Epithelial cell of prostate (primary cell): Measurements from ENCODE around the gene NR1H4.
"Not testable (repeated sequence)": the region's sequence is repeated elsewhere in the genome, so short reads cannot be mapped to it uniquely, and the experiment has no call there.

Source experiments
- DNase-seq: peaks from one replicate; pipeline ENCODE4 v3.0.0-alpha.2; 2011; ENCODE audit warnings: low read depth, low spot score
- H3K27ac ChIP-seq: fragments of 450-650 bp; 2 replicates; pipeline ENCODE4 v1.5.1; 2017; ENCODE audit warnings: mild to moderate bottlenecking

The NR1H4 gene

GRCh38 chr12:100564090-100564489, 90.4 kb downstream of the NR1H4 start:
- H3K27ac ChIP-seq, result no peak overlapping the region
- no peak for DNase-seq

- no peak overlapping the region for H3K27ac ChIP-seq
- DNase-seq, result no peak
These were observed 91.3 kb downstream of the NR1H4 start for GRCh38 chr12:100564905-100565467.

- no peak for DNase-seq
These were observed 92.4 kb downstream of the NR1H4 start for GRCh38 chr12:100565987-100566545.

GRCh38 chr12:100566887-100567637, 93.4 kb downstream of the NR1H4 start:
- DNase-seq, result no peak
- H3K27ac ChIP-seq, result no peak overlapping the region

More at GRCh38 chr12:100565987-100566545, 92.4 kb downstream of the NR1H4 start:
- H3K27ac ChIP-seq, result no peak overlapping the region

- no peak for DNase-seq
- no peak overlapping the region for H3K27ac ChIP-seq
These were observed 94.3 kb downstream of the NR1H4 start for GRCh38 chr12:100567945-100568344.

- no peak overlapping the region for H3K27ac ChIP-seq
- DNase-seq, result no peak
These were observed 98.5 kb downstream of the NR1H4 start for GRCh38 chr12:100572184-100572583.

GRCh38 chr12:100573292-100574186, 99.9 kb downstream of the NR1H4 start, which contains the start of gene GAS2L3:
TSS of gene GAS2L3 (plus strand) at chr12:100573684. CDS start at chr12:100594905, 21,221 bp downstream.
- peak within 1 kb of the TSS; percentile 44 for H3K27ac ChIP-seq
- no peak for DNase-seq

GRCh38 chr12:100574187-100575074, 100.8 kb downstream of the NR1H4 start:
- no peak for DNase-seq
- H3K27ac ChIP-seq, result peak overlapping the region; percentile 44

GRCh38 chr12:100576331-100577036, 102.8 kb downstream of the NR1H4 start:
- H3K27ac ChIP-seq, result peak overlapping the region; percentile 63
- DNase-seq, result peak; percentile 70

- H3K27ac ChIP-seq, result no peak overlapping the region
- no peak for DNase-seq
These were observed 105.3 kb downstream of the NR1H4 start for GRCh38 chr12:100578923-100579322.

GRCh38 chr12:100579844-100580243, 106.2 kb downstream of the NR1H4 start:
- DNase-seq, result no peak
- H3K27ac ChIP-seq, result no peak overlapping the region

GRCh38 chr12:100584256-100584655, 110.6 kb downstream of the NR1H4 start:
- no peak overlapping the region for H3K27ac ChIP-seq
- no peak for DNase-seq

GRCh38 chr12:100591979-100592378, 118.3 kb downstream of the NR1H4 start:
- no peak for DNase-seq
- H3K27ac ChIP-seq, result no peak overlapping the region

GRCh38 chr12:100593490-100593889, 119.8 kb downstream of the NR1H4 start:
- H3K27ac ChIP-seq, result no peak overlapping the region
- DNase-seq, result no peak

GRCh38 chr12:100601626-100602025, 128.0 kb downstream of the NR1H4 start:
- H3K27ac ChIP-seq, result no peak overlapping the region
- no peak for DNase-seq

GRCh38 chr12:100602997-100603396, 129.3 kb downstream of the NR1H4 start:
- DNase-seq, H3K27ac ChIP-seq: not testable (repeated sequence)

GRCh38 chr12:100608776-100609175, 135.1 kb downstream of the NR1H4 start:
- DNase-seq, result no peak
- no peak overlapping the region for H3K27ac ChIP-seq

GRCh38 chr12:100610666-100611430, 137.2 kb downstream of the NR1H4 start:
- DNase-seq, result no peak
- no peak overlapping the region for H3K27ac ChIP-seq
